Measurements from ENCODE around the gene RASL11A. TPM values are rescaled to one million over a fixed set of nuclear protein-coding genes. Genes with fewer than 3 reads are reported as not detected.

Gene RASL11A
- total and polyA plus RNA-seq, 5 experiments from 2014 or later = 0.20 to 3.3 (median 2.9) TPM

Other genes starting within 250 kb of the RASL11A start
- 10 to 100 TPM; 28.6 to 33.0 TPM for gene USP12, start 99.0 kb upstream of the RASL11A start, total RNA-seq
- 10 to 100 TPM in 2 of 3 donors, 1 to 10 TPM in 1; 9.3 to 17.4 (median 14.7) TPM for gene USP12, start 99.0 kb upstream of the RASL11A start, polyA plus RNA-seq
- gene RPL21, start 19.3 kb upstream of the RASL11A start, total RNA-seq = 1,000 to 10,000 TPM; 2,102 to 2,162 TPM
- gene RPL21, start 19.3 kb upstream of the RASL11A start, polyA plus RNA-seq = 1,000 to 10,000 TPM; 7,933 to 9,149 (median 9,080) TPM
- gene GTF3A, start 153.8 kb downstream of the RASL11A start, total RNA-seq = 100 to 1,000 TPM; 238 to 244 TPM
- 100 to 1,000 TPM; 406 to 534 (median 525) TPM for gene GTF3A, start 153.8 kb downstream of the RASL11A start, polyA plus RNA-seq
- gene MTIF3, start 179.7 kb downstream of the RASL11A start, total RNA-seq = 10 to 100 TPM; 80.7 to 81.7 TPM
- gene MTIF3, start 179.7 kb downstream of the RASL11A start, polyA plus RNA-seq = 10 to 100 TPM; 46.6 to 69.2 (median 60.8) TPM